Measurements from ENCODE around the gene ANKFN1.

DNA sequence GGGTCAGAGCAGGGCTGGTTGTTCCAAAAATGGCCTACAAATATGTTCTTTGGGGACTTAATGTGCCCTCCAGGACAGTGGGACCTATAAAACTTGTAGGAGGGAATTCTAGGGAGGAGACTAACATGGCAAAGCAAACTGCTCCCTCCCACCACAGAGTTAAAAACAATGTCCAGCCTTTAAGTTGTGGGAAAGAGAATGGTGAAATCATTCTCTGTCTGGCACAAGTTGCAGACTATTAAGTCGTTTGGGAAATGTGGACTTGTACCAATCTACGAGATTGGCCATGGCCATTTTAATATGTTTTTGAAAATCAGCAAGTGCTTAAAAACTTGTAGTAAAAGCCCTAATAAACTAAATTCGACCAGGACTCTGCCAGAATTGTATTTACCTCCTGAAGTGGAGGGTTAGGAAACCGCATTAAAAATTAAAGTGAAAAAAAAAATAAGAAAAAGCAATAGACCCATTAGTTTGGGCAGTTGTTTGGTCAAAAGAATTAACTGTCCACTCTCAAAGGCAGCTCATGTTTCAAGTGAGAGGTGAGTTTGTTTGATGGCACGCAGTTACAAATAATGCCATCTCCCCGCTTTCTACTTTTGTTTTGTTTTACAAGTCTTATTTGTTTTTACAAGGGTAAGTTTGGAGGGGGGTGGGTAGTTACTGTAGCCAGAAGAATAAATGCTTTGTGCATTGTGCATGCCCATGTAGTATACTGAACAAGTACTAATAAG, 32.4 kb downstream of the ANKFN1 start:
- TF ChIP-seq CTCF (conservative IDR thresholded peaks at IDR 0.05; ENCODE audit: low read depth, low read length) (no peak), EZH2 (IDR thresholded peaks at IDR 0.05; ENCODE audit: borderline replicate concordance, low read depth, low read length, poor library complexity, severe bottlenecking) (no peak)

Measured in A673 (cell line).